C4-2B (cell line): ENCODE measurements around the gene CMIP.

Experiments
- ZFX ChIP-seq: fragments of 450-650 bp; IDR thresholded peaks from 2 replicates; pipeline ENCODE4 v1.6.1; 2017
- TF ChIP-seq, protein P1 (sequence below): fragments of 450-650 bp; conservative IDR thresholded peaks from 2 replicates; pipeline ENCODE4 v1.5.1; 2017; ENCODE audit warnings: mild to moderate bottlenecking

DNA sequence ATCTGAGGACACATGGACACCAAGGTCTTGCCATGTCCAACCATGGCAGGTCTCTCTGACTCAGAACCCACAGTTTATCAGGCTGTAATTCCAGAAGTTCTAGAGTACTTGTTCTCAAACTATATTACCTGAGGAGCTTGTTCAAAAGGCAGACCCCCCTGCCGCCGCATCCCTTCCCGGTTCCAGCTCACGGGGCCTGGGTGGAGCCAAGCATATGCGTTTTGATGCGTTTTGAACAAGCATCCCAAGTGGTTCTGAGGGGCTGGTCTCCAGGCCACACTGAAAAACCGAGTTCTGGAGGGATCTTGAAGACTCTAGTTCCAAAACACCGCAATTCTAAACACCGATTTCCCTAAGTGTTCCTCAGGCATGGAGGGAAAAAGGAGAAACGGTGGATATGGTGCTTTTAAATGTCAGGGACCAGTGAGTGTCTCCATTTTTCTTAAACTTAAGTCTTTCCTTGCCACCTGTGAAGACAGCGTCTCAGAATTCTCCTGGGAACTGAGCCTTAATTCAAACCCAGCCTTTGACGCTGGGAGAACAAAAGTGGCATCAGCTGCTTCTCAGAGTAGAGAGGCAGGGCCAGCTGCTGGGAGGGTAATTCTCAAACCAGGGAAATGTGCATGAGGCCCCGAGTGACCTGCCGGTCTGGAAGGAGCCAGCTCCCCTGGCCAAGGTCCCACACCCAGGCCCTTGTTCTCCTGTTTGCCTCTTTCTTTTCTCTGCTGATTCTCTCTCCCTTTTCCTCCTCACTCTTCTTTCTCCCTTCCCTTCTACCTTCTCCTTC, 250.1 kb downstream of the CMIP start:
- TF ChIP-seq, protein P1, sequence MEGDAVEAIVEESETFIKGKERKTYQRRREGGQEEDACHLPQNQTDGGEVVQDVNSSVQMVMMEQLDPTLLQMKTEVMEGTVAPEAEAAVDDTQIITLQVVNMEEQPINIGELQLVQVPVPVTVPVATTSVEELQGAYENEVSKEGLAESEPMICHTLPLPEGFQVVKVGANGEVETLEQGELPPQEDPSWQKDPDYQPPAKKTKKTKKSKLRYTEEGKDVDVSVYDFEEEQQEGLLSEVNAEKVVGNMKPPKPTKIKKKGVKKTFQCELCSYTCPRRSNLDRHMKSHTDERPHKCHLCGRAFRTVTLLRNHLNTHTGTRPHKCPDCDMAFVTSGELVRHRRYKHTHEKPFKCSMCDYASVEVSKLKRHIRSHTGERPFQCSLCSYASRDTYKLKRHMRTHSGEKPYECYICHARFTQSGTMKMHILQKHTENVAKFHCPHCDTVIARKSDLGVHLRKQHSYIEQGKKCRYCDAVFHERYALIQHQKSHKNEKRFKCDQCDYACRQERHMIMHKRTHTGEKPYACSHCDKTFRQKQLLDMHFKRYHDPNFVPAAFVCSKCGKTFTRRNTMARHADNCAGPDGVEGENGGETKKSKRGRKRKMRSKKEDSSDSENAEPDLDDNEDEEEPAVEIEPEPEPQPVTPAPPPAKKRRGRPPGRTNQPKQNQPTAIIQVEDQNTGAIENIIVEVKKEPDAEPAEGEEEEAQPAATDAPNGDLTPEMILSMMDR = no peak
- TF ChIP-seq ZFX = no peak
